Measurements from ENCODE around the gene RPS14.
"Not testable (repeated sequence)": the region's sequence is repeated elsewhere in the genome, so short reads cannot be mapped to it uniquely, and the experiment has no call there.

The RPS14 gene

DNA sequence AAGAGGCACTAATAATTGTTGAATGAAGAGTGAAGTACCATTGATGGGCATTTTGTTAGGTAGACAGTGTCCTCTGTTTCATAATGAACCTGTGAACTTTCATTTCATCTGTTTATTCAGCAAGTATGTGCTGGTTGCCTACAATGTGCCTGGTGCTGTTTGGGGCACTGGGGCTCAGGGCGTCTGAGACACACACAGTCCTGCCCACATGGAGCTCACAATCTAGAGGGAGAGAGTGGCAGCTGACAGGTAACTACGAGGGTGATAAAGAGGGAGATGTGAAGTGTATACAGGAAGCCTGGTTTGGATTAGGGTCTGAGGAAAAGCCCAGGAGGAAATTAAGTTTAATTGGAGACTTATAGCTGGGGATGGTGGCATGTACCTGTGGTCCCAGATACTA is 29.9 kb upstream of the RPS14 start:
- no peak for DNase-seq

DNA sequence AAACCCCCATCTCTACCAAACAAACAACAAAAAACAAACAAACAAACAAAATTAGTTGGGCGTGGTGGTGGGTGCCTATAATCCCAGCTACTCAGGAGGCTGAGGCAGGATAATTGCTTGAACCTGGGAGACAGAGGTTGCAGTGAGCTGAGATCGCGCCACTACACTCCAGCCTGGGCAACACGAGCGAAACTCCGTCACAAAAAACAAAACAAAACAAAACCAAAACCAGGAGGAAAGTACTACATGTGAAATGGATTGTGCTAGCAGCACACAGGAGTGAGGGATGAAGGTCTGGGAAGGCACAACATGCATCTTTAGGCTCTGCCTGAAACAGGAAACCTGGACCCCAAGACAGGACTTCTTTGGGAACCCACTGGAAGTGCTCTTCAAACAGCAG is 27.0 kb upstream of the RPS14 start:
- DNase-seq, result not testable (repeated sequence)

DNA sequence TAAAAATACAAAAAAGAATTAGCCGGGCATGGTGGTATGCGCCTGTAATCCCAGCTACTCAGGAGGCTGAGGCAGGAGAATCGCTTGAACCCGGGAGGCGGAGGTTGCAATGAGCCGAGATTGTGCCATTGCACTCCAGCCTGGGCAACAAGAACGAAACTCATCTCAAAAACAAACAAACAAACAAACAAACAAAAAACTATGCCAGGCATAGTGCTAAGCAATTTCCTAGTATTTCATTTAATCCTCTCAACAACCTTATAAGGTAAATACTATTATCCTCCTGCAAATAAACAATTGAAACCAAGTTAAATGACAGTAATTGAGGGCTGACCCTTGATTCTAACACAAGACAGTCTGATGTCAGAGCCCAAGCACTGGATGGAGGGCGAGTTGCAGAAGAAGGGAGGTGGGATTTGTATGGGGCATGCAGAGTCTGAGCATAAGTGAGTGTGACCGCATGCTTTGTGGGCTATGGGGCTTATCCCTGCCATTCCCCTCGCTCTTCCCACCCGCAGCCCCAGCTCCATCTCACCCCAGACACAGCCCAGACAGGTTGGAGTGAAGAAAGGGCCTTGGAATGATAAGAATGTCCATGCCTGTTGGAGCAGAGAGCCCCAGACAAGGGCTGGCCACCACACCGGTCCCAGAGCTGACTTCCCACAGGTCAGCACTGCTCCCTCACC is 24.3 kb upstream of the RPS14 start:
- no peak for DNase-seq

DNA sequence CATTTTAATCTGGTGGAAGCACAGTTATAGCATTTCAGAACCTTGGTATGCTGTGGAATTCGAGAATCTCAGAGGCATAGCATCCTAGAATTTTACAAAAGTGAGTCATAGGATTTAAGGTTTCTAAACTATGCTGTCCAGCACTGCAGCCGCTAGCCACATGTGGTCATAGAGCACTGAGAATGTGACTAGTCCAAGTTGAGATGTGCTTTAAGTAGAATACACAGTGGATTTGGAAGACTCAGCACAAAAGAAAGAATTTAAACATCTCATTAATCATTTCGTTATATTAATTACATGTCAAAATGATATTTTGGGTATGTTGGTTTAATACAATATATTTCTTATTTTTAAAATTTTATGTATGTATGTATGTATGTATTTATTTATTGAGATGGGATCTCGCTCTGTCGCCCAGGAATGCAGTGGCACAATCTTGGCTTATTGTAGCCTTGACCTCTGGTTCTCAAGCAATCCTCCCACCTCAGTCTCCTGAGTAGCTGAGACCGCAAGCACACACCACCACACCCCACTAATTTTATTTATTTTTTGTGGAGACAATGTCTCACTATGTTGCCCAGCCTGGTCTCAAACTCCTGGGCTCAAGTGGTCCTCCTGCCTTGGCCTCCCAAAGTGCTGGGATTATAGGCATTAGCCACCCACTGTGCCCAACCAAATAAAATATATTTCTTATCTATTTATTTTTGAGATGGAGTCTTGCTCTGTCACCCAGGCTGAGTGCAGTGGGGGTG is 20.4 kb upstream of the RPS14 start:
- no peak for DNase-seq

DNA sequence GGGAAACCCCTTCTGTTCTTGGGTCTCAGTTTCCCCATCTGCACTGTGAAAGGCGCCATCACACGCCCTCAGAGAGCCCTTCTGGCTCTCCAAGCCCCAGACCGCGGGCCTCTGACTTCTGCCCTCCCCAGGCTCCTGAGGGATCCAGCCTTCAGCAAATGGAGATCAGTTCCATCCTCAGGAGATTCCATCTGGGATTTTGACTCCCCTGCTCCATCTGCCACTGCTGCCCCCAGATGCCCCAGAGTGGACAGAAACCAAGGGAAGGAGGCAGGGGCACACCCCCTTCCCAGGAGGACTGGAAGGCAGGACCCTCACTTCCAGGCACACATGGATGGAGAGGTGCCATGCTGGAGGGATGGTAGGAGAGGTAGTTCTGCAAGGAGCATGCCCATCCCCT is 18.7 kb upstream of the RPS14 start:
- no peak for DNase-seq

DNA sequence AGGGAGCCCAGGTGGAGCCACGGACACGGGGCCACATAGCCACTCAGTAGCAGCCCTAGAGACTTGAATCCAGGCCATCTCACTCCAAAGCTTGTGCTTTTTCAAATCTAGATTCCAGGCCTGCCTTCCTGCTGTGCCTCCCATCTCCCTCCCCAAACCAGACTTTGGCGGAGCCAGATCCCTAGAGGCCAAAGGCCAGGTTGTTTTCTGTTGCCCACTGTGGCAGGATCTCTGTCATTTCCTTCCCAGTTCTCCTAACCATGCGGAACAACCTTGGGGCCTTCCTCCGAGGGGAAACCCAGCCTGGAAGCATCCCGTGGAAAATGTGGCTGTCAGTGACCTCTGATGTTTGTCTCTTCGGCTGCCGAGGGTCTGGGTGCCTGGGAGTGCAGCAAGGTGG is 16.4 kb upstream of the RPS14 start:
- no peak for DNase-seq

DNA sequence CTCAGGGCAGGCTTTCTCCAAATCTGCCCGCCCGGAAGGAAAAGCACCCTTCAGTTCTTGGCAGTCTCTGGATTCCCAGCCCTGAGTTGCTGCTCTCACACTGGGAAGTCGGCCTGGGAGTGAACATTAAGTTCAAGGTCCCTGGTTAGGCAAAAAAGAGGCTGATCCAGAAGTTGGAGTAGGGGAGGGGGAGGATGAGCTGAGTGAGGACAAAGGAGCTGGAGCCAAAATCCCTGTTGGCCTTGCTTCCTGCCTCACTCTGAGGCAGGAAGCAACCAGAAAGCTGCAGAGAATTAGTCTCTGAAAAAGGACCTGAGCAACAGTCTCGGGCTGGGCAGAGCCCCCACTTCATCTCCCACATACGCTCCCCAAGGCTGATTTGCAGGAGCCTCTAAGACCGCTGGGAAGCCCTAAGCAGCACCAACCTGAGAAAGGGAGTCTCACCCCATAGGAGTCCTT is 15.0 kb upstream of the RPS14 start:
- no peak for DNase-seq

DNA sequence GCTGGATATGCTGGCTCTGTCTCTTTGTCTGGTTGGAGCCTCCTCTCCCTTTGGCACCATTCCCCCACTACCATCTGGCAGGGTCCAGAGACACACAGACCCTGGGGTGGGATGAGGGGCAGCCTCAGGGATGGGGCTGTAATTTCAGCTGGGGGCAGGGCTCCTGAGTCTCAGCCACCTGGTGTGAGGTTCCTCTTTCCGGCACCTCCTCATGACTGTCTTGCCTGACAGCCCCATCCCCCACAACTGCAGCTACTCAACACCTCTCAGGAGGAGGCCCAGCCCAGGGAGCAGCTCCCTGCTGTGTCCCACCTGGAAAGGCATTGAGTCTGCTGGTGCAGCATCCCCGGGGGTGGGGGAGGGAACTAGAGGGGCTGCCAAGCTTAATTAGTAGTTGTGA is 11.7 kb upstream of the RPS14 start:
- DNase-seq, result no peak

DNA sequence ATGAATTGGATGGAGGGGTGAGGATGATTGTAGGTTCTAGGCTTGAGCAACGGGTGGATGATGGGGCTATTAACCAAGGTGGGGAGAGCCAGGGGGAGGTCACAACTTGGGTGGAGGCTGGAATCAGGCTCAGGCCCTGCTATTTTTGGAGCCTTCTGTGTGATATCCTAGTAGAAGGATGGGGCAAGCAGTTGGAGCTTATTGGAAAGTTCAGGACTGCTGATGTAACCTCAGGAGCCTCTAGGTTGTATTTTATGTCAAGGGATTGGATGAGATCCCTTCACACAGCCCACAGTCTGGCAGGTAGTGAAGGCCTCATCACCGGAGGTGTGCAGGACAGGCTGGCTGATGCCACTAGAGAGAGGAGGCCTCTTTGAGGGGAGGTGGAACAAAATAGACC is 11.2 kb upstream of the RPS14 start:
- no peak for DNase-seq

DNA sequence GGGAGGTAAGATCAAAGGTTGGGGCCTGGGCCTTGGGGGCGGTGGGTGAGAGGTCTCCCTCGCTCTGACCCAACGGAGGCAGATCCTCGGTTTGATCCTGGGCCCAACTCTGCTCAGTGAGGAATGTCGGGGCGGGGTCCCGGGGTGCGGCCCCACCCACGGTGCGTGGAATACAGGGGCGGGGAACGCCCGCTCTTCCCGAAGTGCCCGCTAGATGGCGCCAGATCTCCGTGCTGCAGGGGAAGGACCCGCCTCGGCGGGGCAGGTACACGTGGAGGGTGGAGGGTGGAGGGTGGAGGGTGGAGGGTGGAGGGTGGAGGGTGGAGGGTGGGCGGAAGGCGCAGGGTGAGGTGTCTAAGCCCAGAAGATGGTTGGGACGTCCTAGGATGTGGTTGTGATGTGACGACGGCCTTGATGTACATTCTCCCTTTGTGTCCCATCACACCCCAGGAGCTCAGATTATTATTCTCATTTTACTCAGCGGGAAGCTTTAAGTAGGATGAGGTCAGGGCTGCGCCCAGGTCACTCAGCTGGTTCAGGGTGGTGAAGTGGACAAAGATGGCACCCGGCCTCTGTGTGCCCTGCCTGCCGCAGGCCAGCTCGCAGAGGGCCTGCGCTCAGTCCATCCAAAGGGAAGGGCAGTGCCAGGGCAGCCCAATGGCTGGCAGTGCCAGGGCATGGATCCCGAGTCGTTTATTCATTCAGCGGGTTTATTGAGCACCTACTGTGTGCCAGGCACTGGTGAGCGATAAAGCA is 9.4 kb upstream of the RPS14 start:
- peak; percentile 91 for DNase-seq

DNA sequence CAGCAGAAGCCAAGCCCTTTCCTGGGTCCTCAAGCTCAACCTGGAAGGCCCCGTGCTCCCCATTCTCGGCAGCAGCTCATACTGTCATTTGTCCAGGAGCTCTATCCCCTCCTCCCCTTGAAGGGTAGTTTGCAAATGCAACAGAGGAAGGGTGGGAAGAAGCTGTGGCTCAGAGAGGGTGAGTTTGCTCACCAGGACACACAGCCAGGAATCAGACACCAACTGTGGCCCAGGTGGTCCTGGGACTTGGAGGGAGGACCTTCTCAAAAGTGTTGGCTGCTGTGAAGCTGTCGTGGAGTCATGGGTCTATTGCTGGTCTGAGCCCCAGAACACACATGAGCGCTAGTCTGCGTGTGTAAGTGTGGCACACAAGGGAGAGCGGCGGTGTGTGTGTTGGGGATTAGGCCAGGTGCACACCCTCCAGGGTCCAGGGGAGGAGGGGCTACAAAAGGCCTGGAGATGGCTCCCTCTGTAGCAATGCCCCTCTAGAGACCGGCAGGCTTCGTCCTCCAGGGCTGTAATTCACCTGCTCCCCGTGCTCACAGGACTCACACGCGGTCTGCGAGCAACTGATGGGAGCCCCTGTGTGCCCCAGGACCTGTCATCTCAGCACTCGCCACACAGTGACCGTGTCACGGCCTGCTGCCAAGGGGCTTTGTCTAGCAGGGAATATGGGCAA is 8.2 kb upstream of the RPS14 start:
- no peak for DNase-seq

DNA sequence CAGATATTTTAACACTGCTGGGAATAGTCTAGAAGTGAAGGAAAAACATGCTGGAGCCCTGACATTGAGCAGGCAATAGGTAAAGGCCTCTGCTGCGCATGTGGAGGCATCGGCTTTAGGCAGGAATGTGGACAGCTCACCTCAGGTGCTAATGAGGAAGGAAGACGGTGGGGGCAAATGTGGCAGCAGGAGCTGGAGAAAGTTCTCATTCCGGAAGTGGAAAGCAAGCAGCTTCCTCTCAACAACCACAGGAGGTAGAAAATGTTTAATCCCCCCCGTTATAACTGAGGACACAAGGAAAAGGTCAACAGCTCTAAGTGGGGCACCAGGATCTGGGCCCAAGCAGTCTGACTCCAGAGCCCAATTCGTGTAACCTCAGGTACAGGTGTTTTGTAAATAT is 7.6 kb upstream of the RPS14 start:
- DNase-seq, result no peak

DNA sequence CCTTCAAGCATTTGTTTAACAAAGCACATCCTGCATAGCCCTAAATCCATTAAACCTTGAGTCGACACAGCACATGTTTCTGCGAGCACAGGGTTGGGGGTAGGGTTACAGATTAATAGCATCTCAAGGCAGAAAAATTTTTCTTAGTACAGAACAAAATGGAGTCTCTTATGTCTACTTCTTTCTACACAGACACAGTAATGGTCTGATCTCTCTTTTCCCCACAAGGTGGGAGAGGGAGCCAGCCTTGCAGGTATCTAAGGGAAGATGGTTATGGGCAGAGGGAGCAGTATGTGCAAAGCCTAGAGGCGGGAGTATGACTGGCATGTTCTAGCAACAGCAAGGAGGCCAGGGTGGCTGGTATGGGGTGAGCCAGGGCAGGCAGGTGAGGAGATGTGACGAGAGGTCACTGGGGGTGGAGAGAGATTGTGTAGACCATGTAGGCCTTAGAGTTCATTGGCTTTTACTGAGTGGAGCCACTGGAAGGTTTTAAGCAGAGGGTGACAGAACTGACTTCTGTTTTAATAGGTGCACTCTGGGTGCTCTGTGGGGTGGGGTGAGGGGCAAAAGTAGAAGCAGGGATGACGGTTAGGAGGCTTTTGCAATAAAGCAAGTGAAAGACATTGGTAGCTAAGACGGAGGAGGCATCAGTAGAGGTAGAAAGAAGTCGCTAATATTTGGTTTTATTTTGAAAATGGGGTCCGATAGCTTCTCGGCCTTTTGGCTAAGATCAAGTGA is 5.1 kb upstream of the RPS14 start:
- no peak for DNase-seq

DNA sequence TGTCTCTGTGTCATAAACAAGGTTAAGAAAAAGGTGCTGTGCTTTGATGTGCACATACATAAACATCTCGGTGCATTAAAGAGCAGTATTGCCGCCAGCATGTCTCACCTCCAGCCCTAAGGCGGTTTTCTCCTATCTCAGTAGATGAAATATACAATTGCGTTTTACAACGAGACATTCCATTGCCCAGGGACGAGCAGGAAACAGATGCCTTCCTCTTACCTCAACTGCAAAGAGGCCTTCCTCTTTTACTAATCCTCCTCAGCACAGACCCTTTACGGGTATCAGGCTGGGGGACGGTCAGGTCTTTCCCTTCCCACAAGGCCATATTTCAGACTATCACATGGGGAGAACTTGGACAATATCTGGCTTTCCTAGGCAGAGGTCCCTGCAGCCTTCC is 4.5 kb upstream of the RPS14 start:
- DNase-seq, result not testable (repeated sequence)

DNA sequence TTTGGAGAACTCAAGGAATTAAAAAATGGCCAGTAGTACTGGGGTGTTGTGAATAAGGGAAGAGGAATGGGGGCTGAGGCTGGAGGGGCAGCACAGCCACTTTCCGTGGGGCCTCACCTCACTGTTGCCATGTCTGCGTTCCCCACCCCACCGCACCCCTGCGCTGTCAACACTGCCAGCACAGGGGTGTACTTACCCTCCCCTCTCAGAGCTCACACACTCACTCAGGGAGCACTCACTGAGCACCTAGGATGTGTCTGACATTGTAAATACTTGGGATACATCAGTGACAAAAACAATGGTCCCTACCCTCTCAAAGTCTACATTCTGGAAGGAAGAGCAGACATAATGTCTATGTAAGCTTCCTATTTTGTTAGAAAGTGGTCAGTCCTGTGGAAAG is 3.4 kb upstream of the RPS14 start:
- no peak for DNase-seq

DNA sequence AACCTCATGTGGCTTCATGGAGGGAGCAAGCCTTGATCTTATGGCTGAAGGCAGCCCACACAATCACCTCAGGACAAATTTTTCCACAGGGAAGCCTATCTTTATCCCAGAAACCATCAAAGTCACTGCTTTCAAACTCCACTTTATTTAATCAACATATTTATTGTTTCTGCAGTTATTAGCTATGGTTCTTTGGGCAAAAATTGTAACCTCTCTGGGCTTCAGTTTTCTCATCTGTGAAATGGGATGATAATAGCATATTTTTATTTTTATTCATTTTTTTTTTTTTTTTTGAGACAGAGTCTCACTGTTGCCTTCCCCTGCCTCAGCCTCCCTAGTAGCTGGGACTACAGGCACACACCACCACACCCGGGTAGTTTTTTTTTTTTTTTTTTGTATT is 2.1 kb upstream of the RPS14 start:
- DNase-seq, result no peak

DNA sequence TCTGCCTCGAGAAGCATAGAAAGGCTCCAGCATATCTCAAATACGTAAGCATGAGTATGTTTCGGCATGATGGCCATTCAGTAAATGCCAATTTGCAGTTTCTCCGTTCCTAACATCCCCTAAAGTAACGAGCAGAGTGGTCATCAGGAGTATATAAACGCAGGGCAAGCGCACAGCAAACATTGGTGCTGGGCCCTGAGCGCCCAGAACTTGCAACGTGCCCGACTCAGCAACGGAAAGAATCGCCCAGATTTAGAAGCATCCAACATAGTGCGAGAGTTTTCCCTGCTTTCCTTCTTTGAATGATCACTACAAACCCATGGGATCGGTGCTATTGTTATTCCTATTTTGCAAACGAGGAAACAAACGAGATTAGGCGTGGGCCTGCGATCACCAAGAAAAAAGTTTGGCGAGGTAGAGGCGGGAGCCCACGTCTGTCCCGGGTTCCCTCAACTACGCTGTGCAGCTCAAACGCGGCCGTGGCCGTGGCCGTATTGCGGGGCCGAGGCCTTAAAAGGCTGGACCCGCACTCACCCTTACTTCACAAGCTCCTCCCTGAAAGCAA is 505 bp downstream of the RPS14 start:
- DNase-seq, result peak; percentile 51

DNA sequence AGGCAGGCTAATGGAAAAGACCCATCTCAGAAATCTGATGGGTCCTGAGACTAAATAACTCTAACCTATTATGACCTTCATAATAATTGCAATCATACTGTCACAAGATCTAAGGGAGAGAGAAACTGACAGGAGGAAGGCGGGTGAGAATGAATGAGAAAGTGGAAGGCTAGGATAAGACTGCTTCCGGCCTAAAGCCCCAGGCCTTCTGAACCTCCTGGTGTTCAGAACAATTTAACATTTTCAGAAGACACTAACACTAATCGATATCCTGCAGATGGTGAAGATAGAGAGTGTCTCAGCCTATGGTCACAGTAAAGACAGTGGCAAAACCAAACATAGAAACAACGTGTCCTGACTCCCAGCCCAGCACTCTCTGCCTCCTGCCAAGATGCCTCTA is 1.2 kb downstream of the RPS14 start:
- no peak for DNase-seq

DNA sequence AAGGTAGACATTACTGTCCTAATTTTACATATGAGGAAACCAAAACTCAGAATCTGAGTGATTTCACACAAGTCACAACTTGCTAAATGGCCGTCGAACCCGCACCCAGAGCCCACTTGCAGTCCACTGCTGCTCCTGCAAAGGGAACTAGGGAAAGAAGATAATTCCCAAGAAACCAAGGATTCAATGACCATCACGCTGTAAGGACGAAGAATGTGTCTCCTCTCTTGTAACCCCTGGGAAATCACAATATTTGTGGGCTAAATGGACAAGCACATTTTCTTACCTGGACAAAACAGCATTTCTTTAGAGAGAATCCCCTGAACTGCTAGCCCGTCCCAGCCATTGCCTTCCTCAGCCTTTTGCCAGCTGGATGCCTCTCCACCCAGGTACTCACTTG is 2.4 kb downstream of the RPS14 start:
- no peak for DNase-seq

DNA sequence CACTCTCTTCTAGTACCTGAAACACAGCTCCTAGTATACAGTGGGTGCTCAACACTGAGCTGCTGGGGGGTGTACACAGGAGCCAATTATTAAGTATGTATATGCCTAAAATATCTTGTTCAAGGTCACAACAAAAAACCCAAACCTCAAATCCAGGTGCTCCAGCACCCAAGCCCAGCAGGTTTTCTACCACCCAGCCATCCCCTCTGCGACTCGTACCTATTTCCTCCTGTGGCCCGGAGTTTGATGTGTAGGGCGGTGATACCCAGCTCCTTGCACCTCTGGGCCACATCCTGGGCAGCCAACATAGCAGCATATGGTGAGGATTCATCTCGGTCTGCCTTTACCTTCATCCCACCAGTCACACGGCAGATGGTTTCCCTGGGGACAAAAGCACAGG is 3.0 kb downstream of the RPS14 start:
- DNase-seq, result no peak

DNA sequence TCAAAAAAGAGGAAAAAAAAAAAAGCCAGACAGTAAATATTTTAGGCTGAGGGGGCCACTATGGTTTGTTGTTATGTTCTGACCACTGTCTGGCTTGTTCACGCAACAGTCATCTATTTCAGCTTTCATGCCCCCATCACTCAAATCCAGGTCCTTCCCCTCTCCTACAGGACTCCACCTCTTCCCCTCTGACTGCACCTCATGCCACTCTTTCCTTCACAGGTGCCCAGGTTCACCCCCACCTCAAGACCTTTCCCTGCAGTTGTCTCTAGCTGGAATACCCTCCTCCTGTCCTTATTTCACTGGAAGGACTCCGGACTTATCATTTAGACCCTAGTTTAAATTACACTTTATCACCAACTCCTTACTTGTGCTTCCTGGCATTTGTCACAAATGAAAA is 3.5 kb downstream of the RPS14 start:
- no peak for DNase-seq

DNA sequence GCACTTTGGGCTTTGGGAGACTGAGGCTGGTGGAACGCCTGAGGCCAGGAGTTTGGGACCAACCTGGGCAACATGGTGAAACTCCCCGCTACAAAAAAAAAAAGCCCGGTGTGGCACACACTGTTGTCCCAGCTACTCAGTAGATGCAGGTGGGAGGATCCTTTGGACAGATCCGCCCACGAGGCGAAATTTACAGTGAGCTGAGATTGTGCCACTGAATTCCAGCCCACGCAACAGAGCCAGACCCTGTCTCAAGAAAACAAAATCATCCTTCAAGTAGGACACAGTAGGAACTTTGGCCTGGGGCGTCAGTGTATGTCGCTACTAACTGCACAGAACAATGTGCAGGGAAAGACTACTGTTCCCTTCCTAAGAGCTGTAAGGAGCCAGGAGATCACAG is 4.8 kb downstream of the RPS14 start:
- DNase-seq, result no peak

Data from right forelimb (tissue), 1 donor.